ENCODE measurements around the gene NR2E1. TPM values are rescaled to one million over a fixed set of nuclear protein-coding genes. Genes with fewer than 3 reads are reported as not detected.

Gene NR2E1
- total RNA-seq, 1 donor from 2014 or later, result not detected

DNA sequence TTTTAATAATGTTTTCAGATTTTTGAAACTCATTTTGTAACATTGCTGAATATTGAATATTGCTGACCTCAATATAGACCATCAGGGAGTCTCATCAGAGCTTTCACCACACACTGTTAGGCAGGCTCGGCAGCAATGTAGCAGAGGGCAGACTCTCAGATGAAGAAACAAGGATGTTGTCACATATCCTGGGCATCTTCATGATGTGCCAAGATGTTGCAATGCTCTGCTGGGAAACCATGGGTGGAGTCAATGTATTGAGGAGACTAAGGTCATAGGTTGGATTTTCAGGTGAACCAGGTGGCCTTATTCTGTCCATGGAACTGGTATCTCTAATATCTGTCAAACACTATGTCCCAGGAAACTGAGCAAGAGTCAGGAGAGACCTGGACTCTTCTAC, 27.3 kb downstream of the NR2E1 start:
- H3K36me3 Mint-ChIP-seq (ENCODE audit: unreplicated experiment), result peaks cover under 1% of the 10 kb centered on the region
- no peak for TF ChIP-seq CTCF (IDR thresholded peaks at IDR 0.05)
- H3K9me3 Mint-ChIP-seq (ENCODE audit: unreplicated experiment), result no peaks in the 10 kb centered on the region
- DNase-seq (ENCODE audit: extremely low spot score, unreplicated experiment), result peak; percentile 51
- H3K4me3 Mint-ChIP-seq (ENCODE audit: unreplicated experiment), result no peak overlapping the region
- H3K27me3 Mint-ChIP-seq (ENCODE audit: unreplicated experiment), result peaks cover 52% of the 10 kb centered on the region
- H3K27ac Mint-ChIP-seq (ENCODE audit: unreplicated experiment), result no peak overlapping the region
- no peaks in the 10 kb centered on the region for H3K4me1 Mint-ChIP-seq (ENCODE audit: unreplicated experiment)

- no peaks in the 10 kb centered on the region for H3K9me3 Mint-ChIP-seq (ENCODE audit: unreplicated experiment)
- peaks cover 1% of the 10 kb centered on the region for H3K36me3 Mint-ChIP-seq (ENCODE audit: unreplicated experiment)
- TF ChIP-seq CTCF (IDR thresholded peaks at IDR 0.05), result no peak
- H3K27me3 Mint-ChIP-seq (ENCODE audit: unreplicated experiment), result peaks cover 50% of the 10 kb centered on the region
- H3K27ac Mint-ChIP-seq (ENCODE audit: unreplicated experiment), result no peak overlapping the region
- DNase-seq (ENCODE audit: extremely low spot score, unreplicated experiment), result no peak
- H3K4me1 Mint-ChIP-seq (ENCODE audit: unreplicated experiment), result no peaks in the 10 kb centered on the region
- H3K4me3 Mint-ChIP-seq (ENCODE audit: unreplicated experiment), result no peak overlapping the region
Measured at GRCh38 chr6:108193835-108194234, 28.0 kb downstream of the NR2E1 start.

DNA sequence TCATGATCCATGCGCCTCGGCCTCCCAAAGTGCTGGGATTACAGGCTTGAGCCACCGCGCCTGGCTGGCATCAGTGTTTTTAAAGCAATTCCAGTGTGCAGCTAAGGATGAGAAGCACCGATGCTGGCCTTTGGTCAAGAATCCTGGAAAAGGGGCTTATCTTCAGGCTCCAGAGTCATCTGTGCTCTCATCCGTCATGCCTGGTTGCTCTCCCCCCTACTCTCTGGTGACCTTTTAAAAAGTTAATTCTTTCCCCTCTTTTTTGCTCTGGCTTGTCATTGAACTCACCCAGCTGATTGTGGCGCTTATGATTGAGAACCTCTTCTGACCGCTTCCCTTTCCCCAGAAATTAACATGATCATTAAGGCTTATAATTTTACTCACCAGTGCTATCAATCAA, 28.7 kb downstream of the NR2E1 start:
- Mint-ChIP-seq H3K9me3 (ENCODE audit: unreplicated experiment) (no peaks in the 10 kb centered on the region), H3K36me3 (ENCODE audit: unreplicated experiment) (peaks cover 1% of the 10 kb centered on the region), H3K27me3 (ENCODE audit: unreplicated experiment) (peaks cover 43% of the 10 kb centered on the region), H3K4me1 (ENCODE audit: unreplicated experiment) (no peaks in the 10 kb centered on the region), H3K4me3 (ENCODE audit: unreplicated experiment) (no peak overlapping the region), H3K27ac (ENCODE audit: unreplicated experiment) (no peak overlapping the region)
- peak; percentile 25 for DNase-seq (ENCODE audit: extremely low spot score, unreplicated experiment)
- no peak for TF ChIP-seq CTCF (IDR thresholded peaks at IDR 0.05)

GRCh38 chr6:108195209-108195608, 29.4 kb downstream of the NR2E1 start:
- H3K27me3 Mint-ChIP-seq (ENCODE audit: unreplicated experiment), result peaks cover 37% of the 10 kb centered on the region
- no peaks in the 10 kb centered on the region for H3K9me3 Mint-ChIP-seq (ENCODE audit: unreplicated experiment)
- H3K27ac Mint-ChIP-seq (ENCODE audit: unreplicated experiment), result no peak overlapping the region
- peaks cover 1% of the 10 kb centered on the region for H3K36me3 Mint-ChIP-seq (ENCODE audit: unreplicated experiment)
- H3K4me1 Mint-ChIP-seq (ENCODE audit: unreplicated experiment), result peaks cover 4% of the 10 kb centered on the region
- peak; percentile 65 for DNase-seq (ENCODE audit: extremely low spot score, unreplicated experiment)
- H3K4me3 Mint-ChIP-seq (ENCODE audit: unreplicated experiment), result no peak overlapping the region
- no peak for TF ChIP-seq CTCF (IDR thresholded peaks at IDR 0.05)

- DNase-seq (ENCODE audit: extremely low spot score, unreplicated experiment), result peak; percentile 80
- H3K9me3 Mint-ChIP-seq (ENCODE audit: unreplicated experiment), result no peaks in the 10 kb centered on the region
- H3K27ac Mint-ChIP-seq (ENCODE audit: unreplicated experiment), result no peak overlapping the region
- H3K27me3 Mint-ChIP-seq (ENCODE audit: unreplicated experiment), result peaks cover 11% of the 10 kb centered on the region
- peaks cover 1% of the 10 kb centered on the region for H3K36me3 Mint-ChIP-seq (ENCODE audit: unreplicated experiment)
- no peak for TF ChIP-seq CTCF (IDR thresholded peaks at IDR 0.05)
- no peak overlapping the region for H3K4me3 Mint-ChIP-seq (ENCODE audit: unreplicated experiment)
- peaks cover 14% of the 10 kb centered on the region for H3K4me1 Mint-ChIP-seq (ENCODE audit: unreplicated experiment)
Measured at GRCh38 chr6:108198761-108199498, 33.1 kb downstream of the NR2E1 start.

All from osteocyte (in vitro differentiated cells).